Liver (tissue), 3 donors: Measurements from ENCODE around the gene IMPA2.

Source experiments
- ATF3 ChIP-seq: IDR thresholded peaks from 2 replicates; pipeline ENCODE4 v1.6.1; 2016; ENCODE audit warnings: antibody characterized with exemption
- CTCF ChIP-seq: fragments of 150-350 bp; IDR thresholded peaks from 2 replicates; pipeline ENCODE4 v1.5.1; 2017; ENCODE audit warnings: improper control_type of control experiment, low read depth, low read length; ENCODE audit not compliant: missing input control
- FOXA1 ChIP-seq: IDR thresholded peaks from 2 replicates; pipeline ENCODE4 v1.6.1; 2016; ENCODE audit warnings: antibody characterized with exemption
- GABPA ChIP-seq, 2 donors: IDR thresholded peaks in 1 of 2; conservative IDR thresholded peaks in 1 of 2; 2 replicates each; pipeline ENCODE4 v1.6.1; 2016; ENCODE audit warnings: antibody characterized with exemption in 2 of 2, mild to moderate bottlenecking in 1 of 2, moderate library complexity in 1 of 2
- HNF4G ChIP-seq: IDR thresholded peaks from 2 replicates; pipeline ENCODE4 v1.6.1; 2016; ENCODE audit warnings: antibody characterized with exemption
- JUND ChIP-seq, 2 donors: IDR thresholded peaks; 2 replicates each; pipeline ENCODE4 v1.6.1; 2016; ENCODE audit warnings: antibody characterized with exemption in 2 of 2
- RAD21 ChIP-seq, 2 donors: IDR thresholded peaks; 2 replicates each; pipeline ENCODE4 v1.6.1; 2016; ENCODE audit warnings: antibody characterized with exemption in 2 of 2, mild to moderate bottlenecking in 2 of 2
- SP1 ChIP-seq: IDR thresholded peaks from 2 replicates; pipeline ENCODE4 v1.6.1; 2018; ENCODE audit warnings: antibody characterized with exemption, mild to moderate bottlenecking
- TAF1 ChIP-seq: conservative IDR thresholded peaks from 2 replicates; pipeline ENCODE4 v1.6.1; 2016; ENCODE audit warnings: antibody characterized with exemption, mild to moderate bottlenecking
- YY1 ChIP-seq: IDR thresholded peaks from 2 replicates; pipeline ENCODE4 v1.6.1; 2016; ENCODE audit warnings: antibody characterized with exemption, mild to moderate bottlenecking
- TF ChIP-seq, protein P1 (sequence below): IDR thresholded peaks from 2 replicates; pipeline ENCODE4 v1.6.1; 2016; ENCODE audit warnings: antibody characterized with exemption
- TF ChIP-seq, protein P2 (sequence below): IDR thresholded peaks from 2 replicates; pipeline ENCODE4 v1.6.1; 2016; ENCODE audit warnings: antibody characterized with exemption, mild to moderate bottlenecking
- donor health status: healthy.
- donor health status: healthy.

GRCh38 chr18:11969904-11970835, 11.1 kb upstream of the IMPA2 start:
- TF ChIP-seq RAD21 (IDR thresholded peaks at IDR 0.05) (no peak), CTCF (no peak), ATF3 (no peak), HNF4G (no peak), JUND (IDR thresholded peaks at IDR 0.05) (no peak), SP1 (no peak), GABPA (IDR thresholded peaks at IDR 0.05 in 1 of 2, conservative IDR thresholded peaks at IDR 0.05 in 1 of 2) (no peak), TAF1 (no peak), YY1 (no peak), FOXA1 (no peak)
- TF ChIP-seq, protein P1, sequence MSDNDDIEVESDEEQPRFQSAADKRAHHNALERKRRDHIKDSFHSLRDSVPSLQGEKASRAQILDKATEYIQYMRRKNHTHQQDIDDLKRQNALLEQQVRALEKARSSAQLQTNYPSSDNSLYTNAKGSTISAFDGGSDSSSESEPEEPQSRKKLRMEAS = no peak
- TF ChIP-seq, protein P2, sequence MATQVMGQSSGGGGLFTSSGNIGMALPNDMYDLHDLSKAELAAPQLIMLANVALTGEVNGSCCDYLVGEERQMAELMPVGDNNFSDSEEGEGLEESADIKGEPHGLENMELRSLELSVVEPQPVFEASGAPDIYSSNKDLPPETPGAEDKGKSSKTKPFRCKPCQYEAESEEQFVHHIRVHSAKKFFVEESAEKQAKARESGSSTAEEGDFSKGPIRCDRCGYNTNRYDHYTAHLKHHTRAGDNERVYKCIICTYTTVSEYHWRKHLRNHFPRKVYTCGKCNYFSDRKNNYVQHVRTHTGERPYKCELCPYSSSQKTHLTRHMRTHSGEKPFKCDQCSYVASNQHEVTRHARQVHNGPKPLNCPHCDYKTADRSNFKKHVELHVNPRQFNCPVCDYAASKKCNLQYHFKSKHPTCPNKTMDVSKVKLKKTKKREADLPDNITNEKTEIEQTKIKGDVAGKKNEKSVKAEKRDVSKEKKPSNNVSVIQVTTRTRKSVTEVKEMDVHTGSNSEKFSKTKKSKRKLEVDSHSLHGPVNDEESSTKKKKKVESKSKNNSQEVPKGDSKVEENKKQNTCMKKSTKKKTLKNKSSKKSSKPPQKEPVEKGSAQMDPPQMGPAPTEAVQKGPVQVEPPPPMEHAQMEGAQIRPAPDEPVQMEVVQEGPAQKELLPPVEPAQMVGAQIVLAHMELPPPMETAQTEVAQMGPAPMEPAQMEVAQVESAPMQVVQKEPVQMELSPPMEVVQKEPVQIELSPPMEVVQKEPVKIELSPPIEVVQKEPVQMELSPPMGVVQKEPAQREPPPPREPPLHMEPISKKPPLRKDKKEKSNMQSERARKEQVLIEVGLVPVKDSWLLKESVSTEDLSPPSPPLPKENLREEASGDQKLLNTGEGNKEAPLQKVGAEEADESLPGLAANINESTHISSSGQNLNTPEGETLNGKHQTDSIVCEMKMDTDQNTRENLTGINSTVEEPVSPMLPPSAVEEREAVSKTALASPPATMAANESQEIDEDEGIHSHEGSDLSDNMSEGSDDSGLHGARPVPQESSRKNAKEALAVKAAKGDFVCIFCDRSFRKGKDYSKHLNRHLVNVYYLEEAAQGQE = no peak
